Suppressor macrophage treated with lipopolysaccharide for 1 hour (primary cell): ENCODE results near the gene MC5R.
A peak's percentile ranks its signal among the peaks of the same experiment; 100 is the strongest.

Experiments
- DNase-seq, 3 donors: peaks; one replicate each; pipeline ENCODE4 v3.0.0-alpha.2; 2020 to 2022

Gene MC5R

GRCh38 chr18:13823707-13824395, at the start of gene MC5R:
MC5R (plus strand) TSS chr18:13824149; CDS start chr18:13825766, 1,617 bp downstream.
- DNase-seq: peak; percentile 74 to 91 (median 86)

GRCh38 chr18:13775058-13775457, 48.9 kb upstream of the MC5R start:
- DNase-seq: no peak

- no peak for DNase-seq
These were observed 32.8 kb upstream of the MC5R start for GRCh38 chr18:13791181-13791580.

- no peak for DNase-seq
These were observed 30.1 kb upstream of the MC5R start for GRCh38 chr18:13793819-13794218.

- no peak for DNase-seq
These were observed 27.4 kb upstream of the MC5R start for GRCh38 chr18:13796515-13796914.

GRCh38 chr18:13797157-13797611, 26.8 kb upstream of the MC5R start:
- no peak for DNase-seq

GRCh38 chr18:13799396-13799795, 24.6 kb upstream of the MC5R start:
- DNase-seq: no peak

GRCh38 chr18:13800505-13801259, 23.3 kb upstream of the MC5R start:
- peak; percentile 77 to 92 (median 84) for DNase-seq

GRCh38 chr18:13801260-13801601, 22.7 kb upstream of the MC5R start:
- no peak for DNase-seq

- DNase-seq: no peak
These were observed 19.6 kb upstream of the MC5R start for GRCh38 chr18:13804305-13804704.

- DNase-seq: no peak
These were observed 15.5 kb upstream of the MC5R start for GRCh38 chr18:13808294-13809042.

GRCh38 chr18:13809043-13809430, 14.9 kb upstream of the MC5R start:
- no peak for DNase-seq

- DNase-seq: no peak
These were observed 14.3 kb upstream of the MC5R start for GRCh38 chr18:13809531-13810255.

- no peak for DNase-seq
These were observed 12.9 kb upstream of the MC5R start for GRCh38 chr18:13810950-13811485.

- peak in 2 of 3 donors; percentile 10 to 20 for DNase-seq
These were observed 12.0 kb upstream of the MC5R start for GRCh38 chr18:13811993-13812392.

- DNase-seq: peak; percentile 70 to 78 (median 78)
These were observed 10.6 kb upstream of the MC5R start for GRCh38 chr18:13813271-13813849.

GRCh38 chr18:13826209-13826608, 2.3 kb downstream of the MC5R start:
- no peak for DNase-seq

- DNase-seq: no peak
These were observed 8.0 kb downstream of the MC5R start for GRCh38 chr18:13831864-13832508.

- no peak for DNase-seq
These were observed 10.6 kb downstream of the MC5R start for GRCh38 chr18:13834496-13835015.

GRCh38 chr18:13835202-13835601, 11.3 kb downstream of the MC5R start:
- DNase-seq: no peak

GRCh38 chr18:13836559-13836958, 12.6 kb downstream of the MC5R start:
- no peak for DNase-seq
